ENCODE data around the gene TENT4B.
"Not testable (repeated sequence)": the region's sequence is repeated elsewhere in the genome, so short reads cannot be mapped to it uniquely, and the experiment has no call there.

Gene TENT4B

GRCh38 chr16:50155925-50156324 lies 2.8 kb downstream of the TENT4B start:
- no peak for DNase-seq

GRCh38 chr16:50156590-50156989 lies 3.5 kb downstream of the TENT4B start:
- no peak for DNase-seq

GRCh38 chr16:50160495-50161164 lies 7.5 kb downstream of the TENT4B start:
- no peak for DNase-seq

- DNase-seq, result no peak
These were observed 8.8 kb downstream of the TENT4B start for GRCh38 chr16:50161950-50162349.

GRCh38 chr16:50165473-50165872 lies 12.4 kb downstream of the TENT4B start:
- no peak for DNase-seq

- DNase-seq, result peak; percentile 12
These were observed 13.7 kb downstream of the TENT4B start for GRCh38 chr16:50166511-50167500.

- DNase-seq, result no peak
These were observed 14.4 kb downstream of the TENT4B start for GRCh38 chr16:50167556-50167955.

GRCh38 chr16:50169555-50170096 lies 16.5 kb downstream of the TENT4B start:
- no peak for DNase-seq

GRCh38 chr16:50171773-50172172 lies 18.7 kb downstream of the TENT4B start:
- not testable (repeated sequence) for DNase-seq

GRCh38 chr16:50172195-50172922 lies 19.3 kb downstream of the TENT4B start:
- no peak for DNase-seq

- no peak for DNase-seq
These were observed 20.2 kb downstream of the TENT4B start for GRCh38 chr16:50173316-50173715.

GRCh38 chr16:50178491-50178941 lies 25.4 kb downstream of the TENT4B start:
- no peak for DNase-seq

GRCh38 chr16:50182441-50182840 lies 29.3 kb downstream of the TENT4B start:
- DNase-seq, result no peak

GRCh38 chr16:50183316-50183715 lies 30.2 kb downstream of the TENT4B start:
- DNase-seq, result no peak

- DNase-seq, result no peak
These were observed 31.9 kb downstream of the TENT4B start for GRCh38 chr16:50185005-50185505.

- DNase-seq, result no peak
These were observed 35.6 kb downstream of the TENT4B start for GRCh38 chr16:50188619-50189136.

- no peak for DNase-seq
These were observed 37.2 kb downstream of the TENT4B start for GRCh38 chr16:50190292-50190691.

- DNase-seq, result no peak
These were observed 39.4 kb downstream of the TENT4B start for GRCh38 chr16:50192386-50193050.

GRCh38 chr16:50193594-50193993 lies 40.5 kb downstream of the TENT4B start:
- no peak for DNase-seq

- no peak for DNase-seq
These were observed 42.2 kb downstream of the TENT4B start for GRCh38 chr16:50195276-50195675.

GRCh38 chr16:50195756-50196155 lies 42.6 kb downstream of the TENT4B start:
- no peak for DNase-seq

- DNase-seq, result no peak
These were observed 44.5 kb downstream of the TENT4B start for GRCh38 chr16:50197582-50197981.
